Lower leg skin (tissue), 4 donors: ENCODE measurements around the gene MAGI3. TPM values are rescaled to one million over a fixed set of nuclear protein-coding genes. Genes with fewer than 3 reads are reported as not detected.

Source experiments
- DNase-seq, 2 donors: peaks; one replicate each; pipeline ENCODE4 v3.0.0-alpha.2; 2019; ENCODE audit warnings: low spot score in 2 of 2
- H3K4me3 ChIP-seq: fragments of 200-600 bp; sonication (generic); 2 replicates; pipeline ENCODE4 v1.5.1; 2017; ENCODE audit warnings: mild to moderate bottlenecking, low read depth; ENCODE audit not compliant: poor library complexity, severe bottlenecking
- CTCF ChIP-seq, 3 donors: fragments of 450-650 bp; IDR thresholded peaks; one replicate each; pipeline ENCODE4 v1.5.1; 2016; ENCODE audit warnings: antibody characterized with exemption in 3 of 3, mild to moderate bottlenecking in 3 of 3, moderate library complexity in 2 of 3
- POLR2A ChIP-seq, 2 donors: fragments of 450-650 bp; IDR thresholded peaks; one replicate each; pipeline ENCODE4 v1.6.1; 2016 to 2017; ENCODE audit warnings: antibody characterized with exemption in 2 of 2, mild to moderate bottlenecking in 1 of 2, moderate library complexity in 1 of 2
- WGBS, 2 donors: methylation state at CpG; one replicate each; pipeline ENCODE4 v1.1.5; 2018; 5-methylcytosine and 5-hydroxymethylcytosine counted together
- intact Hi-C: fragments of 100-400 bp; cut with DNase I; formaldehyde crosslinking; loops from one replicate; pipeline ENCODE4 v1.15.0; 2023; ENCODE audit warnings: low total_unique reads
- total RNA-seq, 4 donors: library from RNA; depleted of rRNA; stranded (reverse); fragments of >200 nt; gene quantifications; one replicate each; pipeline ENCODE4 v1.1.0, GENCODE V29; 2016

Gene MAGI3
- total RNA-seq, 4 donors from 2014 or later = 6.8 to 14.2 (median 10.3) TPM

- intact Hi-C loops = no loop called here
- 89 to 92% methylated on average over 5 of the region's 5 CpGs for WGBS, 2 donors
- DNase-seq = no peak
- no peak overlapping the region for H3K4me3 ChIP-seq
- no peak for TF ChIP-seq POLR2A (IDR thresholded peaks at IDR 0.05)
- no peak for TF ChIP-seq CTCF (IDR thresholded peaks at IDR 0.05)
Measured at GRCh38 chr1:113732802-113733201, 342.5 kb downstream of the MAGI3 start.

- intact Hi-C loops = no loop called here
- no peak for DNase-seq
- TF ChIP-seq CTCF (IDR thresholded peaks at IDR 0.05) = no peak
- TF ChIP-seq POLR2A (IDR thresholded peaks at IDR 0.05) = no peak
- H3K4me3 ChIP-seq = no peak overlapping the region
- 91 to 98% methylated on average over 2 of the region's 2 CpGs for WGBS, 2 donors
Measured at GRCh38 chr1:113734357-113735055, 344.2 kb downstream of the MAGI3 start.
